Measurements from ENCODE around the gene VANGL1. TPM values are rescaled to one million over a fixed set of nuclear protein-coding genes. Genes with fewer than 3 reads are reported as not detected.

The VANGL1 gene
- total RNA-seq, 1 donor from 2014 or later = 8.5 TPM

- Histone ChIP-seq H3K27ac (no peak overlapping the region), H4K20me1 (ENCODE audit: low read depth) (peaks cover 17% of the 10 kb centered on the region), H3F3A (ENCODE audit: low read depth) (peaks cover 4% of the 10 kb centered on the region), H3K4me1 (peaks cover 25% of the 10 kb centered on the region), H3K4me3 (no peak overlapping the region), H3K4me2 (peak overlapping the region; percentile 56), H3K36me3 (no peaks in the 10 kb centered on the region), H3K79me2 (ENCODE audit: low read depth) (no peaks in the 10 kb centered on the region), H2AFZ (replicated peaks) (no peak overlapping the region), H3K9ac (no peak overlapping the region), H3K9me3 (ENCODE audit: low read depth) (no peaks in the 10 kb centered on the region), H3K27me3 (no peaks in the 10 kb centered on the region)
- Mint-ChIP-seq H3K36me3 (peaks cover 11% of the 10 kb centered on the region), H3K4me1 (peaks cover 42% of the 10 kb centered on the region), H3K27me3 (ENCODE audit: insufficient read depth, low read depth) (peaks cover 2% of the 10 kb centered on the region), H3K9me3 (peaks cover 5% of the 10 kb centered on the region), H3K27ac (peak overlapping the region; percentile 98), H3K4me3 (no peak overlapping the region)
- TF ChIP-seq CTCF (IDR thresholded peaks at IDR 0.05) (peak; percentile 25), EZH2phosphoT487 (IDR thresholded peaks at IDR 0.05) (no peak)
- peak; percentile 12 for DNase-seq (ENCODE audit: low spot score)
These were observed 35.8 kb downstream of the VANGL1 start for GRCh38 chr1:115677565-115677964.

GRCh38 chr1:115678141-115678540 is 36.4 kb downstream of the VANGL1 start:
- DNase-seq (ENCODE audit: low spot score) = no peak
- no peaks in the 10 kb centered on the region for H3K36me3 ChIP-seq
- peak overlapping the region; percentile 98 for H3K27ac Mint-ChIP-seq
- peaks cover 5% of the 10 kb centered on the region for H3K9me3 Mint-ChIP-seq
- H4K20me1 ChIP-seq (ENCODE audit: low read depth) = peaks cover 17% of the 10 kb centered on the region
- H3K4me2 ChIP-seq = peak overlapping the region; percentile 56
- H3K9me3 ChIP-seq (ENCODE audit: low read depth) = no peaks in the 10 kb centered on the region
- no peak overlapping the region for H3K4me3 Mint-ChIP-seq
- peaks cover 4% of the 10 kb centered on the region for H3F3A ChIP-seq (ENCODE audit: low read depth)
- no peak for TF ChIP-seq EZH2 (IDR thresholded peaks at IDR 0.05)
- TF ChIP-seq CTCF (IDR thresholded peaks at IDR 0.05) = no peak
- TF ChIP-seq EZH2phosphoT487 (IDR thresholded peaks at IDR 0.05) = no peak
- peaks cover 25% of the 10 kb centered on the region for H3K4me1 ChIP-seq
- no peaks in the 10 kb centered on the region for H3K27me3 ChIP-seq
- no peaks in the 10 kb centered on the region for H3K79me2 ChIP-seq (ENCODE audit: low read depth)
- peaks cover 41% of the 10 kb centered on the region for H3K4me1 Mint-ChIP-seq
- no peak overlapping the region for H3K9ac ChIP-seq
- no peak overlapping the region for H2AFZ ChIP-seq (replicated peaks)
- peaks cover 11% of the 10 kb centered on the region for H3K36me3 Mint-ChIP-seq
- no peak overlapping the region for H3K4me3 ChIP-seq
- H3K27ac ChIP-seq = no peak overlapping the region
- H3K27me3 Mint-ChIP-seq (ENCODE audit: insufficient read depth, low read depth) = peaks cover 2% of the 10 kb centered on the region

GRCh38 chr1:115679141-115679611 is 37.4 kb downstream of the VANGL1 start:
- H3K4me3 Mint-ChIP-seq = no peak overlapping the region
- Histone ChIP-seq H3K27me3 (no peaks in the 10 kb centered on the region), H3K79me2 (ENCODE audit: low read depth) (no peaks in the 10 kb centered on the region), H2AFZ (replicated peaks) (no peak overlapping the region), H3F3A (ENCODE audit: low read depth) (peaks cover 4% of the 10 kb centered on the region), H3K36me3 (no peaks in the 10 kb centered on the region), H3K27ac (no peak overlapping the region), H3K9ac (no peak overlapping the region), H3K9me3 (ENCODE audit: low read depth) (no peaks in the 10 kb centered on the region), H3K4me2 (no peak overlapping the region), H4K20me1 (ENCODE audit: low read depth) (peaks cover 17% of the 10 kb centered on the region), H3K4me3 (no peak overlapping the region), H3K4me1 (peaks cover 18% of the 10 kb centered on the region)
- H3K4me1 Mint-ChIP-seq = peaks cover 36% of the 10 kb centered on the region
- H3K36me3 Mint-ChIP-seq = peaks cover 17% of the 10 kb centered on the region
- peaks cover 5% of the 10 kb centered on the region for H3K9me3 Mint-ChIP-seq
- peaks cover 2% of the 10 kb centered on the region for H3K27me3 Mint-ChIP-seq (ENCODE audit: insufficient read depth, low read depth)
- DNase-seq (ENCODE audit: low spot score) = no peak
- H3K27ac Mint-ChIP-seq = no peak overlapping the region
- TF ChIP-seq CTCF (IDR thresholded peaks at IDR 0.05) = no peak
- no peak for TF ChIP-seq EZH2 (IDR thresholded peaks at IDR 0.05)

Data from neural progenitor cell (in vitro differentiated cells).